Natural killer cell treated with Interleukin-12 subunit alpha and Interleukin-12 subunit beta and Interleukin-15 and Interleukin-18, amount 100 ng/mL, for 72 hours (primary cell): ENCODE data around the gene AGAP3. TPM values are rescaled to one million over a fixed set of nuclear protein-coding genes. Genes with fewer than 3 reads are reported as not detected.

Source experiments
- ATAC-seq, 2 donors: fragments of 150-1000 bp; cut with Tn5 transposase in 1 of 2; sonication (Bioruptor Pico), chemical (Tn5 transposase) in 1 of 2; 2 replicates each; pipeline ENCODE4 v1.10.0; 2021
- DNase-seq: peaks from one replicate; pipeline ENCODE4 v3.0.0; 2022; ENCODE audit warnings: low spot score
- H3K27ac Mint-ChIP-seq, 2 donors: 1 replicate in 1 of 2; 2 replicates in 1 of 2; pipeline ENCODE4 v1.8.0; 2022; ENCODE audit warnings: mixed read lengths in 2 of 2, mild to moderate bottlenecking in 1 of 2, moderate library complexity in 1 of 2
- H3K27me3 Mint-ChIP-seq, 2 donors: 1 replicate in 1 of 2; 2 replicates in 1 of 2; pipeline ENCODE4 v1.8.0; 2022; ENCODE audit warnings: mixed read lengths in 2 of 2
- H3K36me3 Mint-ChIP-seq: one replicate; pipeline ENCODE4 v1.8.0; 2022; ENCODE audit warnings: mixed read lengths
- H3K4me1 Mint-ChIP-seq, 2 donors: 1 replicate in 1 of 2; 2 replicates in 1 of 2; pipeline ENCODE4 v1.8.0; 2022; ENCODE audit warnings: low read depth in 2 of 2, mixed read lengths in 2 of 2, mild to moderate bottlenecking in 1 of 2
- H3K4me3 Mint-ChIP-seq: one replicate; pipeline ENCODE4 v1.8.0; 2022; ENCODE audit warnings: mixed read lengths
- H3K9me3 Mint-ChIP-seq: 2 replicates; pipeline ENCODE4 v1.8.0; 2022; ENCODE audit warnings: mixed read lengths
- total RNA-seq, 2 donors: library from RNA; stranded (reverse); gene quantifications; one replicate each; pipeline ENCODE4 v1.2.3, GENCODE V29; 2022

The AGAP3 gene
- total RNA-seq, 2 donors from 2014 or later: 28.4 to 101 TPM

GRCh38 chr7:151082141-151083070 lies 3.9 kb upstream of the AGAP3 start:
- Mint-ChIP-seq H3K4me1 (peaks cover 27 to 33% of the 10 kb centered on the region in 2 donors), H3K27me3 (peaks cover 0 to 3% of the 10 kb centered on the region in 2 donors), H3K36me3 (no peaks in the 10 kb centered on the region), H3K4me3 (peak overlapping the region; percentile 99), H3K9me3 (no peaks in the 10 kb centered on the region), H3K27ac (peak overlapping the region; percentile 88 to 89)
- no peak for ATAC-seq
- DNase-seq: no peak

GRCh38 chr7:151083071-151083823 lies 3.0 kb upstream of the AGAP3 start, which contains the start of gene TMUB1:
TMUB1 (minus strand) TSS chr7:151083493; CDS start chr7:151082563, 930 bp downstream.
- Mint-ChIP-seq H3K27me3 (peaks cover 0 to 3% of the 10 kb centered on the region in 2 donors), H3K4me3 (peak within 1 kb of the TSS; percentile 99), H3K36me3 (no peaks in the 10 kb centered on the region), H3K9me3 (no peaks in the 10 kb centered on the region), H3K4me1 (peaks cover 26 to 32% of the 10 kb centered on the region in 2 donors), H3K27ac (peak within 1 kb of the TSS; percentile 88 to 89)
- DNase-seq: peak; percentile 91
- ATAC-seq: peak; percentile 67 to 81

GRCh38 chr7:151083824-151084160 lies 2.5 kb upstream of the AGAP3 start:
- Mint-ChIP-seq H3K4me3 (peak overlapping the region; percentile 99), H3K27me3 (peaks cover 0 to 3% of the 10 kb centered on the region in 2 donors), H3K27ac (peak overlapping the region in 1 of 2 donors; percentile 56), H3K36me3 (no peaks in the 10 kb centered on the region), H3K9me3 (no peaks in the 10 kb centered on the region), H3K4me1 (peaks cover 28 to 31% of the 10 kb centered on the region in 2 donors)
- DNase-seq (no peak), ATAC-seq (no peak)

GRCh38 chr7:151085329-151085690 lies 965 bp upstream of the AGAP3 start:
- ATAC-seq: no peak
- H3K9me3 Mint-ChIP-seq: no peaks in the 10 kb centered on the region
- peaks cover 0 to 3% of the 10 kb centered on the region in 2 donors for H3K27me3 Mint-ChIP-seq
- H3K4me3 Mint-ChIP-seq: peak overlapping the region; percentile 67
- peak overlapping the region; percentile 24 to 56 for H3K27ac Mint-ChIP-seq
- H3K36me3 Mint-ChIP-seq: no peaks in the 10 kb centered on the region
- DNase-seq: no peak
- H3K4me1 Mint-ChIP-seq: peaks cover 35 to 37% of the 10 kb centered on the region in 2 donors

GRCh38 chr7:151086802-151087244 lies 548 bp downstream of the AGAP3 start:
- Mint-ChIP-seq H3K27ac (peak overlapping the region in 1 of 2 donors; percentile 33), H3K36me3 (no peaks in the 10 kb centered on the region), H3K9me3 (no peaks in the 10 kb centered on the region), H3K27me3 (peaks cover 0 to 3% of the 10 kb centered on the region in 2 donors), H3K4me3 (peak overlapping the region; percentile 86), H3K4me1 (peaks cover 37 to 39% of the 10 kb centered on the region in 2 donors)
- DNase-seq (no peak), ATAC-seq (peak in 1 of 2 donors; percentile 15)

GRCh38 chr7:151087245-151088018 lies 1.2 kb downstream of the AGAP3 start:
- ATAC-seq: peak; percentile 50 to 54
- H3K27ac Mint-ChIP-seq: peak overlapping the region in 1 of 2 donors; percentile 44
- no peaks in the 10 kb centered on the region for H3K36me3 Mint-ChIP-seq
- DNase-seq: peak; percentile 76
- no peaks in the 10 kb centered on the region for H3K9me3 Mint-ChIP-seq
- peaks cover 36 to 37% of the 10 kb centered on the region in 2 donors for H3K4me1 Mint-ChIP-seq
- peaks cover 0 to 3% of the 10 kb centered on the region in 2 donors for H3K27me3 Mint-ChIP-seq
- peak overlapping the region; percentile 86 for H3K4me3 Mint-ChIP-seq

- no peaks in the 10 kb centered on the region for H3K9me3 Mint-ChIP-seq
- no peaks in the 10 kb centered on the region for H3K36me3 Mint-ChIP-seq
- ATAC-seq: no peak
- peaks cover 31 to 32% of the 10 kb centered on the region in 2 donors for H3K4me1 Mint-ChIP-seq
- H3K27me3 Mint-ChIP-seq: peaks cover 0 to 3% of the 10 kb centered on the region in 2 donors
- DNase-seq: no peak
- H3K4me3 Mint-ChIP-seq: peak overlapping the region; percentile 78
- H3K27ac Mint-ChIP-seq: peak overlapping the region; percentile 22 to 44
These were observed 2.0 kb downstream of the AGAP3 start for GRCh38 chr7:151088019-151088855.

GRCh38 chr7:151088856-151089699 lies 2.8 kb downstream of the AGAP3 start:
- H3K9me3 Mint-ChIP-seq: no peaks in the 10 kb centered on the region
- peaks cover 0 to 3% of the 10 kb centered on the region in 2 donors for H3K27me3 Mint-ChIP-seq
- H3K4me1 Mint-ChIP-seq: peaks cover 31 to 32% of the 10 kb centered on the region in 2 donors
- H3K27ac Mint-ChIP-seq: peak overlapping the region; percentile 22 to 42
- H3K4me3 Mint-ChIP-seq: peak overlapping the region; percentile 69
- DNase-seq: no peak
- no peak for ATAC-seq
- no peaks in the 10 kb centered on the region for H3K36me3 Mint-ChIP-seq

- Mint-ChIP-seq H3K27me3 (peaks cover 0 to 2% of the 10 kb centered on the region in 2 donors), H3K27ac (no peak overlapping the region), H3K9me3 (no peaks in the 10 kb centered on the region), H3K4me3 (no peak overlapping the region), H3K4me1 (peaks cover 24 to 28% of the 10 kb centered on the region in 2 donors), H3K36me3 (no peaks in the 10 kb centered on the region)
- ATAC-seq (no peak), DNase-seq (no peak)
These were observed 3.8 kb downstream of the AGAP3 start for GRCh38 chr7:151089893-151090730.

- no peak overlapping the region for H3K27ac Mint-ChIP-seq
- peaks cover 17 to 20% of the 10 kb centered on the region in 2 donors for H3K4me1 Mint-ChIP-seq
- H3K36me3 Mint-ChIP-seq: no peaks in the 10 kb centered on the region
- DNase-seq: no peak
- H3K27me3 Mint-ChIP-seq: no peaks in the 10 kb centered on the region
- no peak overlapping the region for H3K4me3 Mint-ChIP-seq
- no peaks in the 10 kb centered on the region for H3K9me3 Mint-ChIP-seq
- ATAC-seq: no peak
These were observed 4.7 kb downstream of the AGAP3 start for GRCh38 chr7:151091003-151091402.

GRCh38 chr7:151091431-151091830 lies 5.2 kb downstream of the AGAP3 start:
- Mint-ChIP-seq H3K4me3 (no peak overlapping the region), H3K4me1 (peaks cover 16 to 20% of the 10 kb centered on the region in 2 donors), H3K27me3 (no peaks in the 10 kb centered on the region), H3K36me3 (no peaks in the 10 kb centered on the region), H3K9me3 (no peaks in the 10 kb centered on the region), H3K27ac (no peak overlapping the region)
- ATAC-seq (no peak), DNase-seq (no peak)
